HepG2 (cell line): ENCODE results near the gene CAMK4. TPM values are rescaled to one million over a fixed set of nuclear protein-coding genes. Genes with fewer than 3 reads are reported as not detected.

ENCODE experiments used
- HCFC1 ChIP-seq: fragments of 150-350 bp; IDR thresholded peaks from 2 replicates; pipeline ENCODE4 v1.6.1; 2014; ENCODE audit warnings: low read depth, low read length
- HNRNPL ChIP-seq: fragments of 200-400 bp; formaldehyde crosslinking; IDR thresholded peaks from 2 replicates; pipeline ENCODE4 v1.6.1; 2017; ENCODE audit warnings: mild to moderate bottlenecking, low read depth, low read length
- MBNL3 ChIP-seq: fragments of 250-450 bp; sonication (Bioruptor Pico); conservative IDR thresholded peaks from 2 replicates; pipeline ENCODE4 v1.8.0; 2022; ENCODE audit warnings: mild to moderate bottlenecking, inconsistent platforms
- MNT ChIP-seq: fragments of 450-650 bp; IDR thresholded peaks from 2 replicates; pipeline ENCODE4 v1.6.1; 2016
- MYC ChIP-seq: sonication (generic); formaldehyde crosslinking; IDR thresholded peaks from 2 replicates; pipeline ENCODE4 v1.9.0; 2021; ENCODE audit warnings: missing genetic modification reagents, borderline replicate concordance
- MYNN ChIP-seq: sonication (generic); formaldehyde crosslinking; IDR thresholded peaks from 2 replicates; pipeline ENCODE4 v1.4.0; 2020; ENCODE audit warnings: mild to moderate bottlenecking, low read depth, missing genetic modification reagents
- NRL ChIP-seq: sonication (generic); formaldehyde crosslinking; IDR thresholded peaks from 2 replicates; pipeline ENCODE4 v1.5.0; 2020; ENCODE audit warnings: missing genetic modification reagents, mild to moderate bottlenecking, moderate library complexity, borderline replicate concordance
- POLR2A ChIP-seq, 2 experiments: IDR thresholded peaks; 2 replicates each; pipeline ENCODE4 v1.6.1; 2011; ENCODE audit warnings: low read depth in 2 of 2, low read length in 2 of 2, mild to moderate bottlenecking in 1 of 2, moderate library complexity in 1 of 2; ENCODE audit not compliant: insufficient read depth in 1 of 2
- PREB ChIP-seq: sonication (generic); formaldehyde crosslinking; IDR thresholded peaks from 2 replicates; pipeline ENCODE4 v1.4.0; 2020; ENCODE audit warnings: missing genetic modification reagents
- RFXAP ChIP-seq: sonication (generic); formaldehyde crosslinking; IDR thresholded peaks from 2 replicates; pipeline ENCODE4 v1.4.0; 2020; ENCODE audit warnings: missing genetic modification reagents, borderline replicate concordance
- RORA ChIP-seq: sonication (generic); formaldehyde crosslinking; IDR thresholded peaks from 2 replicates; pipeline ENCODE4 v1.5.0; 2020; ENCODE audit warnings: mild to moderate bottlenecking, missing genetic modification reagents, moderate library complexity
- SOX13 ChIP-seq, 3 experiments: fragments of 450-650 bp in 1 of 3; sonication (generic) in 1 of 3; formaldehyde crosslinking in 1 of 3; IDR thresholded peaks in 2 of 3; conservative IDR thresholded peaks in 1 of 3; 2 replicates each; pipeline versions ENCODE4 v1.5.0 to v1.6.1; 2016 to 2020; ENCODE audit warnings: antibody characterized with exemption in 1 of 3, mild to moderate bottlenecking in 1 of 3, missing compliant biosample characterization in 1 of 3, missing genetic modification reagents in 1 of 3, moderate library complexity in 1 of 3
- THAP8 ChIP-seq: sonication (generic); formaldehyde crosslinking; IDR thresholded peaks from 2 replicates; pipeline ENCODE4 v1.5.1; 2020; ENCODE audit warnings: missing genetic modification reagents, mild to moderate bottlenecking, borderline replicate concordance
- XRCC5 ChIP-seq: fragments of 200-400 bp; formaldehyde crosslinking; optimal IDR thresholded peaks from 2 replicates; pipeline ENCODE3; 2017; ENCODE audit warnings: mild to moderate bottlenecking, low read length
- ZBTB7A ChIP-seq: sonication (generic); formaldehyde crosslinking; IDR thresholded peaks from 2 replicates; pipeline ENCODE4 v1.8.0; 2022; ENCODE audit warnings: mild to moderate bottlenecking, missing genetic modification reagents
- ZFP1 ChIP-seq: IDR thresholded peaks from 2 replicates; pipeline ENCODE4 v1.6.1; 2016
- ZNF292 ChIP-seq: sonication (generic); formaldehyde crosslinking; IDR thresholded peaks from 2 replicates; pipeline ENCODE4 v1.8.1; 2022; ENCODE audit warnings: mild to moderate bottlenecking, low read depth, missing genetic modification reagents, borderline replicate concordance
- ZNF33B ChIP-seq: sonication (generic); formaldehyde crosslinking; IDR thresholded peaks from 2 replicates; pipeline ENCODE4 v1.5.1; 2020; ENCODE audit warnings: mild to moderate bottlenecking, missing genetic modification reagents
- ZNF543 ChIP-seq: sonication (generic); formaldehyde crosslinking; IDR thresholded peaks from 2 replicates; pipeline ENCODE4 v1.4.0; 2020; ENCODE audit warnings: mild to moderate bottlenecking, missing genetic modification reagents
- ZNF841 ChIP-seq: sonication (generic); formaldehyde crosslinking; IDR thresholded peaks from 2 replicates; pipeline ENCODE4 v1.8.1; 2023; ENCODE audit warnings: missing genetic modification reagents, borderline replicate concordance
- polyA plus RNA-seq, 8 experiments: library from polyadenylated mRNA; depleted of rRNA in 3 of 8; stranded (reverse) in 7 of 8; unstranded in 1 of 8; fragments of >200 nt; fragmentation: Illumina TruSeq in 4 of 8; extraction: Trizol in 4 of 8; gene quantifications; 2 replicates each; pipeline versions ENCODE4 v1.2.1 to v1.2.3, GENCODE V29; 2011 to 2016; ENCODE audit warnings: low read depth in 4 of 8, missing spikeins in 1 of 8, mixed read lengths in 1 of 8; ENCODE audit not compliant: insufficient read depth in 1 of 8
- total RNA-seq, 5 experiments: library from RNA; depleted of rRNA; stranded (reverse); fragments of >200 nt; fragmentation: Illumina TruSeq; extraction: Trizol; gene quantifications; 2 replicates each; pipeline ENCODE4 v1.2.3, GENCODE V29; 2016; ENCODE audit warnings: low read depth in 1 of 5
- TF ChIP-seq, protein P1 (sequence below): sonication (generic); formaldehyde crosslinking; IDR thresholded peaks from 2 replicates; pipeline ENCODE4 v1.5.0; 2020; ENCODE audit warnings: mild to moderate bottlenecking, missing genetic modification reagents, moderate library complexity
- TF ChIP-seq, protein P2 (sequence below): sonication (generic); formaldehyde crosslinking; IDR thresholded peaks from 2 replicates; pipeline ENCODE4 v1.4.0; 2020; ENCODE audit warnings: missing genetic modification reagents, borderline replicate concordance

Gene CAMK4
- total and polyA plus RNA-seq, 2 of the 13 experiments (the other 11 are each of a cell fraction or from before 2014, with no cell fraction given), result not detected

GRCh38 chr5:111404270-111404769 lies 180.1 kb downstream of the CAMK4 start (continued):
- TF ChIP-seq, protein P1, sequence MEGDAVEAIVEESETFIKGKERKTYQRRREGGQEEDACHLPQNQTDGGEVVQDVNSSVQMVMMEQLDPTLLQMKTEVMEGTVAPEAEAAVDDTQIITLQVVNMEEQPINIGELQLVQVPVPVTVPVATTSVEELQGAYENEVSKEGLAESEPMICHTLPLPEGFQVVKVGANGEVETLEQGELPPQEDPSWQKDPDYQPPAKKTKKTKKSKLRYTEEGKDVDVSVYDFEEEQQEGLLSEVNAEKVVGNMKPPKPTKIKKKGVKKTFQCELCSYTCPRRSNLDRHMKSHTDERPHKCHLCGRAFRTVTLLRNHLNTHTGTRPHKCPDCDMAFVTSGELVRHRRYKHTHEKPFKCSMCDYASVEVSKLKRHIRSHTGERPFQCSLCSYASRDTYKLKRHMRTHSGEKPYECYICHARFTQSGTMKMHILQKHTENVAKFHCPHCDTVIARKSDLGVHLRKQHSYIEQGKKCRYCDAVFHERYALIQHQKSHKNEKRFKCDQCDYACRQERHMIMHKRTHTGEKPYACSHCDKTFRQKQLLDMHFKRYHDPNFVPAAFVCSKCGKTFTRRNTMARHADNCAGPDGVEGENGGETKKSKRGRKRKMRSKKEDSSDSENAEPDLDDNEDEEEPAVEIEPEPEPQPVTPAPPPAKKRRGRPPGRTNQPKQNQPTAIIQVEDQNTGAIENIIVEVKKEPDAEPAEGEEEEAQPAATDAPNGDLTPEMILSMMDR (CRISPR knock-in tag), result no peak
- no peak for TF ChIP-seq MNT
- TF ChIP-seq ZNF543 (CRISPR knock-in tag), result no peak
- TF ChIP-seq PREB, result no peak
- TF ChIP-seq MBNL3 (CRISPR knock-in tag), result no peak
- 0 out of 2 replicates have a peak, but pooled peaks have one; percentile 34 for TF ChIP-seq RFXAP
- no peak for TF ChIP-seq POLR2A (IDR thresholded peaks at IDR 0.05; ENCODE audit: insufficient read depth in 1 of 2, low read depth in 2 of 2, low read length in 2 of 2)
- TF ChIP-seq ZNF841 (CRISPR knock-in tag), result no peak
- no peak for TF ChIP-seq MYNN
- no peak for TF ChIP-seq THAP8 (CRISPR knock-in tag)
- TF ChIP-seq ZBTB7A, result peak; percentile 35; the same call in 1 of the 2 replicates
- TF ChIP-seq SOX13 (IDR thresholded peaks at IDR 0.05), result no peak
- peak in 1 of 2 experiments; percentile 74; a peak in 2 of 4 replicates for TF ChIP-seq SOX13 (CRISPR knock-in tag; conservative IDR thresholded peaks at IDR 0.05 in 1 of 2, IDR thresholded peaks at IDR 0.05 in 1 of 2)
- TF ChIP-seq XRCC5, result no peak
- no peak for TF ChIP-seq HNRNPL
- TF ChIP-seq HCFC1, result no peak
- no peak for TF ChIP-seq RORA (CRISPR knock-in tag)
- TF ChIP-seq, protein P2, sequence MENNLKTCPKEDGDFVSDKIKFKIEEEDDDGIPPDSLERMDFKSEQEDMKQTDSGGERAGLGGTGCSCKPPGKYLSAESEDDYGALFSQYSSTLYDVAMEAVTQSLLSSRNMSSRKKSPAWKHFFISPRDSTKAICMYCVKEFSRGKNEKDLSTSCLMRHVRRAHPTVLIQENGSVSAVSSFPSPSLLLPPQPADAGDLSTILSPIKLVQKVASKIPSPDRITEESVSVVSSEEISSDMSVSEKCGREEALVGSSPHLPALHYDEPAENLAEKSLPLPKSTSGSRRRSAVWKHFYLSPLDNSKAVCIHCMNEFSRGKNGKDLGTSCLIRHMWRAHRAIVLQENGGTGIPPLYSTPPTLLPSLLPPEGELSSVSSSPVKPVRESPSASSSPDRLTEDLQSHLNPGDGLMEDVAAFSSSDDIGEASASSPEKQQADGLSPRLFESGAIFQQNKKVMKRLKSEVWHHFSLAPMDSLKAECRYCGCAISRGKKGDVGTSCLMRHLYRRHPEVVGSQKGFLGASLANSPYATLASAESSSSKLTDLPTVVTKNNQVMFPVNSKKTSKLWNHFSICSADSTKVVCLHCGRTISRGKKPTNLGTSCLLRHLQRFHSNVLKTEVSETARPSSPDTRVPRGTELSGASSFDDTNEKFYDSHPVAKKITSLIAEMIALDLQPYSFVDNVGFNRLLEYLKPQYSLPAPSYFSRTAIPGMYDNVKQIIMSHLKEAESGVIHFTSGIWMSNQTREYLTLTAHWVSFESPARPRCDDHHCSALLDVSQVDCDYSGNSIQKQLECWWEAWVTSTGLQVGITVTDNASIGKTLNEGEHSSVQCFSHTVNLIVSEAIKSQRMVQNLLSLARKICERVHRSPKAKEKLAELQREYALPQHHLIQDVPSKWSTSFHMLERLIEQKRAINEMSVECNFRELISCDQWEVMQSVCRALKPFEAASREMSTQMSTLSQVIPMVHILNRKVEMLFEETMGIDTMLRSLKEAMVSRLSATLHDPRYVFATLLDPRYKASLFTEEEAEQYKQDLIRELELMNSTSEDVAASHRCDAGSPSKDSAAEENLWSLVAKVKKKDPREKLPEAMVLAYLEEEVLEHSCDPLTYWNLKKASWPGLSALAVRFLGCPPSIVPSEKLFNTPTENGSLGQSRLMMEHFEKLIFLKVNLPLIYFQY (CRISPR knock-in tag), result 0 out of 2 replicates have a peak, but pooled peaks have one; percentile 40
- no peak for TF ChIP-seq ZNF33B (CRISPR knock-in tag)
- no peak; the same call in 1 of the 2 replicates for TF ChIP-seq ZNF292 (CRISPR knock-in tag)
- TF ChIP-seq MYC (CRISPR knock-in tag), result no peak
- no peak for TF ChIP-seq ZFP1 (CRISPR knock-in tag)
- no peak for TF ChIP-seq NRL (CRISPR knock-in tag)
